Measurements from ENCODE around the gene ANKRD9. TPM values are rescaled to one million over a fixed set of nuclear protein-coding genes. Genes with fewer than 3 reads are reported as not detected.

The ANKRD9 gene
- total RNA-seq, 2 donors from 2014 or later = 97.0 to 160 TPM

- intact Hi-C loops (cut with DNase I) = no loop called here
- ATAC-seq (no peak), DNase-seq (no peak)
These were observed 57.3 kb downstream of the ANKRD9 start for GRCh38 chr14:102452302-102452701.

Small RNA genes lying within 50 kb of the gene (microRNA-seq; reads per million reads assigned to microRNA genes)
- 0 reads per million in 2 donors for gene MIR4309

Other genes starting within 250 kb of the ANKRD9 start
- 10 to 100 TPM; 10.8 to 15.3 TPM for gene MOK, start 204.6 kb downstream of the ANKRD9 start, total RNA-seq
- gene ZNF839, start 190.0 kb downstream of the ANKRD9 start, total RNA-seq = 1 to 10 TPM; 5.9 to 6.4 TPM
- gene CINP, start 146.9 kb downstream of the ANKRD9 start, total RNA-seq = 10 to 100 TPM; 30.0 to 31.9 TPM
- gene TECPR2, start 146.8 kb downstream of the ANKRD9 start, total RNA-seq = 10 to 100 TPM; 20.9 to 29.6 TPM
- gene RCOR1, start 82.9 kb upstream of the ANKRD9 start, total RNA-seq = 10 to 100 TPM; 11.3 to 14.9 TPM

All from left cardiac atrium (tissue), 4 donors.